ENCODE measurements around the gene VPS33A. TPM values are rescaled to one million over a fixed set of nuclear protein-coding genes. Genes with fewer than 3 reads are reported as not detected.
"Not testable (repeated sequence)": the region's sequence is repeated elsewhere in the genome, so short reads cannot be mapped to it uniquely, and the experiment has no call there.

Gene VPS33A
- total RNA-seq, 1 donor, result 19.0 TPM

- Histone ChIP-seq H3K4me3 (ENCODE audit: low read length) (no peak overlapping the region), H3K27me3 (ENCODE audit: insufficient read depth, low read length) (no peaks in the 10 kb centered on the region), H3K4me1 (ENCODE audit: insufficient read depth, low read length) (no peaks in the 10 kb centered on the region), H3K9me3 (ENCODE audit: low read depth, low read length) (no peaks in the 10 kb centered on the region)
Measured at GRCh38 chr12:122282061-122282460, 15.8 kb upstream of the VPS33A start.

DNA sequence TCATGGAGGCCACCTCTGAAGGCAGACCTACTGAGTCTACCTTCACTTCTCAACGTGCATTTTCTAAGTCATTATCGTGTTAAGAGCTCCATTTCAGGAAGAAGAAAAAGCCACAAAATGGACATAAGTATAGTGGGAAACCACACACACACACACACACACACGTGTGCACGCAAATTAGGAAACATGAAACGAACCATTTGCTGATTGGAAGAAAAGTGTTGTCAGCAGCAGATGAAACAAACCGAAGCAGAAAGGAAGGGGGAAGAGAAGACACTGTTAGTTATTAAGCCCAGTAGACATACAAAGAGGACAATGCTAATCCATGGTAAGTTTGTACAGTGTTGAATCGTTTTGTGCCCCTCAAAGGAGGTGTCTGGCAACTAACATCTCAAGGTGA lies 9.9 kb upstream of the VPS33A start:
- Histone ChIP-seq H3K9me3 (ENCODE audit: low read depth, low read length) (no peaks in the 10 kb centered on the region), H3K4me3 (ENCODE audit: low read length) (no peak overlapping the region), H3K27me3 (ENCODE audit: insufficient read depth, low read length) (no peaks in the 10 kb centered on the region), H3K4me1 (ENCODE audit: insufficient read depth, low read length) (no peaks in the 10 kb centered on the region)

GRCh38 chr12:122275459-122275858 lies 9.2 kb upstream of the VPS33A start:
- H3K4me3 ChIP-seq (ENCODE audit: low read length), result no peak overlapping the region
- H3K27me3 ChIP-seq (ENCODE audit: insufficient read depth, low read length), result no peaks in the 10 kb centered on the region
- no peaks in the 10 kb centered on the region for H3K9me3 ChIP-seq (ENCODE audit: low read depth, low read length)
- H3K4me1 ChIP-seq (ENCODE audit: insufficient read depth, low read length), result no peaks in the 10 kb centered on the region

- Histone ChIP-seq H3K27me3 (ENCODE audit: insufficient read depth, low read length) (no peaks in the 10 kb centered on the region), H3K4me1 (ENCODE audit: insufficient read depth, low read length) (peaks cover 22% of the 10 kb centered on the region), H3K4me3 (ENCODE audit: low read length) (peak overlapping the region; percentile 84), H3K9me3 (ENCODE audit: low read depth, low read length) (no peaks in the 10 kb centered on the region)
Measured at GRCh38 chr12:122265886-122266229, 436 bp downstream of the VPS33A start.

DNA sequence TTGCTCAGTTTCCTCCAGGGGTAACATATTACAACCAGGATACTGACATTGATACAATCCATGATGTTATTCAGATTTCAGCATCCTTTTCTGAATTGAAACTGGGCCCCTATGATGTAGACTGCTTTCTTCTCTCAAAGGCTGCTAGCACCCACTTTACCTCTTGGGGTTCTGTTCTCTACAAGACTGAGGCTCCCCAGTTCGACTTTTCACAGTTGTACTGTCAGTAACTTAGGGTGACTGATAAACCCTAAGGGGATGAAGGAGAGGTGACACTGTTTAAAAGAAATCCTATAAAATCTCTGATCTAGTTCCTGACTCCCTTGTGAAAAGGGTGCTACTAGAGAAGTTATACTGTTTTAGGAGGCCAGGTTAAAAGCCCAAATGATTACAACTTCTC lies 818 bp downstream of the VPS33A start:
- peak overlapping the region; percentile 84 for H3K4me3 ChIP-seq (ENCODE audit: low read length)
- H3K27me3 ChIP-seq (ENCODE audit: insufficient read depth, low read length), result no peaks in the 10 kb centered on the region
- H3K4me1 ChIP-seq (ENCODE audit: insufficient read depth, low read length), result peaks cover 22% of the 10 kb centered on the region
- no peaks in the 10 kb centered on the region for H3K9me3 ChIP-seq (ENCODE audit: low read depth, low read length)

DNA sequence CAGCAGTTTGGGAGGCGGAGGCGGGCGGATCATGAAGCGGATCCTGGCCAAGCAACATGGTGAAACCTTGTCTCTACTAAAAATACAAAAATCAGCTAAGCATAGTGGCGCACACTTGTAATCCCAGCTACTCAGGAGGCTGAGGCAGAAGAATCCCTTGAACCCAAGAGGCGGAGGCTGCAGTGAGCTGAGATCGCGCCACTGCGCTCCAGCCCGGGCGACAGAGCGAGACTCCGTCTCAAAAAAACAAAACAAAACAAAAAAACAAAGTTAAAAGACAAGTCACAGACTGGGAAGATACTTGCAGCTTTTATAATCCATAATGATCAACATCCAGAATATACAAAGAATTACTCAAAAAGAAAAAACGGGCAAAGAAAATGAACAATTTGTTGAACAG lies 5.6 kb downstream of the VPS33A start:
- peaks cover 11% of the 10 kb centered on the region for H3K4me1 ChIP-seq (ENCODE audit: insufficient read depth, low read length)
- not testable (repeated sequence) for H3K27me3 ChIP-seq (ENCODE audit: insufficient read depth, low read length); H3K9me3 ChIP-seq (ENCODE audit: low read depth, low read length); H3K4me3 ChIP-seq (ENCODE audit: low read length)

- H3K4me1 ChIP-seq (ENCODE audit: insufficient read depth, low read length); H3K9me3 ChIP-seq (ENCODE audit: low read depth, low read length); H3K4me3 ChIP-seq (ENCODE audit: low read length); H3K27me3 ChIP-seq (ENCODE audit: insufficient read depth, low read length): not testable (repeated sequence)
Measured at GRCh38 chr12:122258939-122259338, 7.4 kb downstream of the VPS33A start.

GRCh38 chr12:122258462-122258861 lies 7.8 kb downstream of the VPS33A start:
- H3K27me3 ChIP-seq (ENCODE audit: insufficient read depth, low read length); H3K4me1 ChIP-seq (ENCODE audit: insufficient read depth, low read length); H3K4me3 ChIP-seq (ENCODE audit: low read length); H3K9me3 ChIP-seq (ENCODE audit: low read depth, low read length): not testable (repeated sequence)

GRCh38 chr12:122250536-122250935 lies 15.8 kb downstream of the VPS33A start:
- Histone ChIP-seq H3K9me3 (ENCODE audit: low read depth, low read length) (no peaks in the 10 kb centered on the region), H3K4me1 (ENCODE audit: insufficient read depth, low read length) (peaks cover 4% of the 10 kb centered on the region), H3K4me3 (ENCODE audit: low read length) (no peak overlapping the region), H3K27me3 (ENCODE audit: insufficient read depth, low read length) (no peaks in the 10 kb centered on the region)

DNA sequence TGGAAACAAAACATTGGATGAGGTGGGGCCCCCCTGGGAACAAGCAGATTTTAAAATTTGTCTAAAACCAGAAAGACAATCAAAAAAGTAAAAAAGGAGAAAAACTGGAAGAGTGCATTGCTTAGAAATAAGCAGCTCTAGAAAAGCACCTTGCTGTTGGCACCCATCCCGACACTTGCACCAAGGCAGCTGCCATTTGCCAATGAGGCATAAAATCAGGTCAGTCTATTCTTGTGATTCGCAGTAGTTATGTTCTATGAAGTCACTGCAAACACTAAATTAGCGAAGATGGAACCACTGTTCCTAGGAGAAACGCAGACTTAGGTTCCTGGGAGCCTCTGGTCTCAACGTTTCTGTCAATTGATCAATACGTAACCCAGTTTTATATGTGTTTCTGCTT lies 16.2 kb downstream of the VPS33A start:
- Histone ChIP-seq H3K9me3 (ENCODE audit: low read depth, low read length) (no peaks in the 10 kb centered on the region), H3K4me3 (ENCODE audit: low read length) (no peak overlapping the region), H3K27me3 (ENCODE audit: insufficient read depth, low read length) (no peaks in the 10 kb centered on the region), H3K4me1 (ENCODE audit: insufficient read depth, low read length) (peaks cover 4% of the 10 kb centered on the region)

DNA sequence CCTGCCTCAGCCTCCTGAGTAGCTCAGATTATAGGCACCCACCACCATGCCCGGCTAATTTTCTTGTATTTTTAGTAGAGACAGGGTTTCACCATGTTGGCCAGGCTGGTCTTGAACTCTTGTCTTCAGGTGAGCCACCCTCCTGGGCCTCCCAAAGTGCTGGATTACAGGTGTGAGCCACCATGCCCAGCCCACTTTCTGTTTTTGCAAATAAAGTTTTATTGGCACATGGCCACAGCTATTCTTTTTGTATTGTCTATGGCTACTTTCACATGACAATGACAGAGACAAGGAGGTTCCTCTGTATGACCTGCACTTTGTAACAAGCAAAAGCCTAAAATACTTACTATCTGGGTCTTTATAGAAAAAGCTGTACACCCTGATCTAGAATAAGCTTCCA lies 20.7 kb downstream of the VPS33A start:
- Histone ChIP-seq H3K9me3 (ENCODE audit: low read depth, low read length) (no peaks in the 10 kb centered on the region), H3K27me3 (ENCODE audit: insufficient read depth, low read length) (no peaks in the 10 kb centered on the region), H3K4me1 (ENCODE audit: insufficient read depth, low read length) (peaks cover 14% of the 10 kb centered on the region), H3K4me3 (ENCODE audit: low read length) (no peak overlapping the region)

DNA sequence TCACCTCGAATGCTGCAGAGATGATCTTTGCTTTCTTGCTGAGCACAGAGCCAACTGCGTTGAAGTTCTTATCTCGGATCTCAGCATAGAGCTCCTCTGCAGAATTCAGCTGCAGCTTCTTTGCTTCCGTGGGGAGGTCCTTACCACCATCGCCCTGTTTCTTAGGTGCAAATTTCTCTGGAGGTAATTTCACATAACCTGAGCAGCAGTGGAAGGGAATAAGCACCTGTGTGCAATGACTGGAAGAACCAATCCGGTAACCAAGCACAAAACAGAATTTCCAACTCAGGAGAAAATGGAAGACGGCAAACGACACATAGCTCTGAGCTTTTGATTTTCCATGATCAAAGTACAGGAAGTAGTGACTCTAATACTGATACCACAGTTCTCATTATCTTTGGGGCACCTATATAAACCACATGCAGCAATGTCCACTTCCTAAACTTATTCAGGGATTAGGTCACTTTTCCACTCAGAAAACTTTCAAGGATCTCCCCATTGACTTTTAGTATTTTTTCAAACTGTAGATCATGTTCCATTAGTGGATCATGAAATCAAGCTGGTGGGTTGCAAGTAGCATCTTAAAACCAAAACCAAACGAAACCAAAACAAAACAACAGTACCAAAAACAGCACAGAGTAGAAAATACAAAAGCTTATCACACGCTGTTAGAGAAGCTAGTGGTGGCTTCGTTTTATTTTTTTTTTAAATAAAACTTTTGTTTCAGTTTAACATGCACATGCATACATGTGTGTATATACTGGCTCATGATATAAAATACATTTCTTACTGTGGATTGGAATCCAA lies 21.5 kb downstream of the VPS33A start:
- Histone ChIP-seq H3K4me3 (ENCODE audit: low read length) (peak overlapping the region; percentile 29), H3K9me3 (ENCODE audit: low read depth, low read length) (no peaks in the 10 kb centered on the region), H3K27me3 (ENCODE audit: insufficient read depth, low read length) (no peaks in the 10 kb centered on the region), H3K4me1 (ENCODE audit: insufficient read depth, low read length) (peaks cover 14% of the 10 kb centered on the region)

DNA sequence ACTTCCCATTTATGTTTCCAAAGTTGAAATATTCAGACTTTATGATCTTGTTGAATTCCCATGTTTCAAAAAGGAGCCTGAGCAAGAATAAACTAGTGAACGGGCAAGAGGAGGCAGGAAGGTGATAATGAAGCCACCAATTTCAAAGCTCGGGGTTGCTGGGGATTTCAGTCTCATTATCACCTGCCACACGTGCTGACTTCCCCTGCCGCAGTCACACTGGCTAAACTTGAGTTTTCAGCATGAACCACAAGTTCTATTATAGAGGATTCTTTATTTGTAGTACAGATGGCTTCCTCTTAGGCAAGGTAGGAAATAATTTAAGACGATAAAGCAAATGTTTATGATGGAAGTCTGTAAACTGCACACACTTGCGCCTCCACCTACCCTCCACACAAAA lies 22.3 kb downstream of the VPS33A start:
- H3K4me3 ChIP-seq (ENCODE audit: low read length), result peak overlapping the region; percentile 5
- H3K4me1 ChIP-seq (ENCODE audit: insufficient read depth, low read length), result peaks cover 14% of the 10 kb centered on the region
- no peaks in the 10 kb centered on the region for H3K9me3 ChIP-seq (ENCODE audit: low read depth, low read length)
- no peaks in the 10 kb centered on the region for H3K27me3 ChIP-seq (ENCODE audit: insufficient read depth, low read length)

DNA sequence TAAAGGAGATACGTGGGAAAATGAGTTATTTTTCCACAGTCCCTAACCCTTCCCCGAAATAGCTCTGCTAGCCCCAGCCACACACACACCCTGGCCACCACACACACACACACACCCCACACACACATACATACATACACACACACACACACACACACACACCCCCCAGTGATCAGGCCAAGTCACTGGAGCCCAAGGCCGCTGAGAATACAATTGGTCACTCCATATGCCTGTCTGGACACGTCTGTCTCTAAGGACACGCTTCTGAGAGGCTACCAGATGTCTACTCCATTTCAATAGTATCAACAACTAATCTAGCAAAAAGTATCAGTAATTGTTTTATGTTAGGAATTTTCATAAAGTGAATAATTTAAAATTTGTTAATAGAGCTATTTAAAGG lies 27.4 kb downstream of the VPS33A start:
- Histone ChIP-seq H3K4me3 (ENCODE audit: low read length) (no peak overlapping the region), H3K4me1 (ENCODE audit: insufficient read depth, low read length) (peaks cover 8% of the 10 kb centered on the region), H3K27me3 (ENCODE audit: insufficient read depth, low read length) (no peaks in the 10 kb centered on the region), H3K9me3 (ENCODE audit: low read depth, low read length) (no peaks in the 10 kb centered on the region)

DNA sequence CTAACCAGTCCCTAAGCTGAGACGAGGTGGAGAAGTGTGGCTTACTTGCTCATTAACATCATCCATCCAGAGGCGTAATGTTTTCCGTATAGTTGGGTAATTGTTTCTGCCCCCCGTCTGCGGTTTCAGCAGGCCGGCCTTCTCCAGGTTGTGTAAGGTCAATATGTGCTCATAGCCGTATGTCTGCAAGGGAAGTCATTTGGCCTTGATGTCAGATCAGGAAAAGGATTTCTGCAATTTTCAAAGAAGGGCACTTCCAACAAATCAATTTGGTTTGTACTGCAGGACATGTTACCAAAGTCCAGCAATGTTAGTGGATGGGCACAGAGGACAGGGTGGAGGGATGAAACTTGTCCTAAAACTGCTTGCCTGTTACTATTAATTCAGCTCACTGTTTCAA lies 30.6 kb downstream of the VPS33A start:
- Histone ChIP-seq H3K4me3 (ENCODE audit: low read length) (no peak overlapping the region), H3K9me3 (ENCODE audit: low read depth, low read length) (no peaks in the 10 kb centered on the region), H3K4me1 (ENCODE audit: insufficient read depth, low read length) (no peaks in the 10 kb centered on the region), H3K27me3 (ENCODE audit: insufficient read depth, low read length) (no peaks in the 10 kb centered on the region)

DNA sequence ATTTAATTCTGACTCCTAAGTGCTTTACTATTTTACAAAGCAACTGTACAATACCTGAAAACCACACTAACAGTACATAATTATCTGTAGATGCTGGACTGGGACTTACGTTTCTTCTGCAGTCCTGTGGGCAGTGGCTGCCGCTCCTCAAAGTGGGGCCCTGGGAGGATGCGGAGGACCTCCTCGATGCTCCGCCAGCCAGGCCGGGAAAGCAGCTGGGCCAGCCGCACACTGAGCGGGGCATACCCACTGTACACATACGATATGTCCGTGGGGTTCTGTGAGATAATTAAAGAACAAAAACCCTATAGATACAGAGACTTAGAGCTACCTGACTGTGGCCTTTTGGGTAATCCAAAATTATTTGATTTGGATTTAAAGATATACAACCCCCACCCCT lies 33.6 kb downstream of the VPS33A start:
- H3K4me3 ChIP-seq (ENCODE audit: low read length), result no peak overlapping the region
- H3K27me3 ChIP-seq (ENCODE audit: insufficient read depth, low read length), result no peaks in the 10 kb centered on the region
- H3K4me1 ChIP-seq (ENCODE audit: insufficient read depth, low read length), result no peaks in the 10 kb centered on the region
- H3K9me3 ChIP-seq (ENCODE audit: low read depth, low read length), result no peaks in the 10 kb centered on the region

All from mononuclear cell (primary cell).